NCI-H748 (cell line): Measurements from ENCODE around the gene CACNA2D1.

Experiments used
- DNase-seq: peaks from one replicate; lab custom pipeline; 2025; ENCODE audit not compliant: unreplicated experiment; lab: John Stamatoyannopoulos, UW

The CACNA2D1 gene

DNA sequence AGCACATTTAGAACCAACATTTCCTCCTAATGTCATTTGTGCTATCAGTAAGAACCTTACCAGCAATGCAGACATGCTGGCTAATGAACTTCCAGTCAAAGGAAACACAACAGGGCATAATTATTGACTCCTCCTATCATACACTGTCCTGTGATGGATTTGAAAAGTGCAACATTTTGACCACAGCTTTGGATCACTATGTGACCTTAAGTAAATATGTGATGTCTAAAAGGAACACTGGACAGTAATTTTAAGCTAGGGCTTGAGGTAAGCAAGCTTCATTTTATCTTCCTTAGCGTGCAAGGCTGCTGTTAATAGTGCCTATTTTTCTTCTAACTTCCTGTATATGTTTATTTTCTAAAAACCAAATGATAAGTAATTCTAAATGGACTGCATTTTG is 433.2 kb downstream of the CACNA2D1 start:
- DNase-seq = no peak

DNA sequence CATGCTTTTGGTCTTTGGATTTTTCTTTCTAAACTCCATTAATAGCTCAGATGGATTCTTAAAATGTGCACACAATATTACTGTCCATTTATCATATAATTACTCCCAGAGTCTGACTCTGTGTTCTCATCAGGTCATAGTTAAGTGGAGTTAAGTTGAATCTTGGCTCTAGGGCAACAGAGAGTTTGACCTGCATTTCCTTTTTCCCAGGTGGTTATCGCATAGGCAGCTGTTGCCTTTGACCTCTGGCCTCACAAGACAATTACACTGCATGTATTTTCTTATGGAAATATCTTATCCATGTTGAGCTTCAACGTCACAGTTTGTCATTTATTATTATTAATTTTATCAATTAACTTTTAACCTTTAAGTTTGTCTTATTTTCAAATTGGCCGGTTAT is 436.3 kb downstream of the CACNA2D1 start:
- peak; percentile 5 for DNase-seq

DNA sequence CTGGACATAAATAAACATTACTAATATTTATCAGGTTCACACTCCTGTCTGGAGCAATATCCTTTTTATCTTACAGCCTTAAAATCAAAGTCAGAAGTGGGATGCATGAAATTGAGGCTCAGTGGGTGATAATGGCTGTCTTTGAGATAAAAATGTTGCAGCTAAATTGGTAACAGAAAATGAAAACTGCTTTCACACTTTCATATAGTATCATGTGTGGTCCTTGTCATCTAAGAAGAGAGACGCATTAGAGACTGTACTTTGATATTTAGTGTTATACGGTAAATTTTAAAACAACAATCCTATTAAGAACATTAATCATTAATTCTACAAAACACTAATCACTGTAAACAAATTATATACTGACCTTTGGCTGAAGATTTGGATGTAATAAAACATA is 438.5 kb downstream of the CACNA2D1 start:
- DNase-seq = no peak

DNA sequence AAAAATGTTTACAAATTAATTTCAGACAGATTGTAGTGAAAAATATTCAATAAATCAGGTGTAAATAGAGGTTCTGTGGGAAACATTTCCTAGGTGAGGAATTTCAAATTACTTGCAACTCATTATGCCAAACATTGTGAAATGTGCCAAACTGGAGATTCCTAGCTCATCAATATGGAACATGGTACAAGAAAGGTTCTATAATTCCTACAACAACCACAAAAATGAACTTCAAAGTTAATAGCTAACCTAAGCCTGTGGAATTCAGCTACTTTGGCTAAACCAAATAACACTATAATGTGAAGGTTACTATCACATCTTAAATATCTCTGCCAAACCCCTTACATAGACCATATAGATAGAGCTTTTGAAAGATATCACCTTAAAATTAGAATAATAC is 450.4 kb downstream of the CACNA2D1 start:
- DNase-seq = no peak

DNA sequence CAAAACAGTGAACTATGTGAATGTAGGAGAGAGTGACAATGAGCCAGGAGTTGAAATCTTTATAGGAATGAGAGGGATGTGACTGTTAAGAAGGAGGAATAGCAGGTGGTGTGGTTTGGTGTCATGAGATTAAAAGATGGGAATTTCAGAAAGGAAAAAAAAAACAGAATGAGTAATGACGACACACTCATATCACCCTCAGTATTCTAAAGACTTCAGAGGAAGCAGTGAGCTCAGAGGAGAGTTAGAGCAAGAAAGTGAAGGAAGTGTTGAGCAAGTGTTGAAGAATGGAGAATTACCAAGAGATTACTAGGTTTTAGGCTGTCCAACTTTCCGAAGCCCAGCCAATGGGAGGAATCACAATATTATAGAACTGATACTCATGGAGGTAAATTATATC is 453.2 kb downstream of the CACNA2D1 start:
- no peak for DNase-seq

DNA sequence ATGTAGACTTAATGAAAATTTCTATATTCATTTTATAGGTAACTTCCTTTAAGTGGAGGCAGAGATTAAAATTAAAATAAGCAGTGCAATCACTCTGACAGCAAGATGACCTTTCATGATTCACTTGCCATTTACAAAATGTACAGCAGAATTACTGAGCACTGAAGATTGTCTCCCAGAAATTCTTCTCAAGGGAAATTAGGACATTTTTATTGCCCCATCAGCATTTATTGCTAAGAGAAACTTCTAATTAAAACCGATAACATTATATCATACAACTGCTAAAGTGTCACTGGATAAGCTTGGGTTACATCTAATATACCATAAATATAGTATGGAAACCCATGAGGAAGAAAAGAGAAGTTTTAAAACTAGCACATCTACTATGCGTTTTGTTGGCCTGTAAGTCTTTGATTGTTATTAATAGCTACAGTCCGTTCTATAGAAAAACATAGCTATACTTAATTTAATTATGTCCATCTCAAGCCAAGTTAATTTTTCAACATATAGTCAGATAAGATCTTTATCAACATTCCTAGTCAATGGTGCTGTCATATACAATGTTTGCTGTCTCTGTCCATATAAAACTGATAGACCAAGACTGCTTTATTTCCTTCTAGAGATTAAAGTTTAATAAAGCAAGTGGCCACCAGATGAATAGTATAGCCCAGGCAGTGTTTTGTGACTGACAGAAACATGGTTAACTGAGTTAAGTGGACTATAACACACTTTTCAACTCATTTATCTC is 456.7 kb downstream of the CACNA2D1 start:
- DNase-seq = no peak

DNA sequence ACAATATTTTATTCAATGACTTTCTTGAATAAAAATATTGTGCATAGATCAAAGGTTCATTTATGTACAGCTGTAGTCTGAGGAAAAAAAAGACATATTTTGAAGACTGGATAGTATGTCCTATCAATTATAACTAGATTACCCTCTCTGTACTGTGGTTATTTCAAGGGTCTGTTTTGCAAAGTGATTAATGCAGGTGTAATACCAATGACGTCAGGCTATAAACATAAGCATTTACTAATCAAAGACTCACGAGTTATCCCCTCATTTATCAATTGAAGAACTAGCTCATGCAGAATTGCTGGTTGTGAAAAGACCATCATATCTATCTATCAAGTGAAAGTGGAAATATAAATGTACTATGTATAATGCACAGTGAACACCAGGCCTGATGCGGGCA is 460.2 kb downstream of the CACNA2D1 start:
- no peak for DNase-seq

DNA sequence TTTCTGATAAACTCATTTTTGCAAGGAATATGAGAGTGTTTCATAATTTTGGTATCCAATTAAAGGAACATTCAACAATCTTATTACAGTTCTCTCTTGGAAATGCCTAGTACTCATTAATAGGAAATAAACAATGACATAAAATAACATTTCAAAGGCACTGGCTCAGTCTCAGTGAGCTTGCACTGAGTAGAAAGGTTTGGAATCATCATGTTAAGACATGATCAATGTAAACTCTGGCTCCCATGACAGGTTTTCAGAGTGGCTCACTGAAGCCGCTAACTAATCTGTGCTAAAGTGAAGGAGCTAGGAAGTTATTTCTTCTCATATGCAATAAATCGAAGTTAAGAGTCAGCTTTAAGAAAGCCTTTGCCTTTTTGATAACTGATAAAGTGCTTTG is 470.5 kb downstream of the CACNA2D1 start:
- no peak for DNase-seq

DNA sequence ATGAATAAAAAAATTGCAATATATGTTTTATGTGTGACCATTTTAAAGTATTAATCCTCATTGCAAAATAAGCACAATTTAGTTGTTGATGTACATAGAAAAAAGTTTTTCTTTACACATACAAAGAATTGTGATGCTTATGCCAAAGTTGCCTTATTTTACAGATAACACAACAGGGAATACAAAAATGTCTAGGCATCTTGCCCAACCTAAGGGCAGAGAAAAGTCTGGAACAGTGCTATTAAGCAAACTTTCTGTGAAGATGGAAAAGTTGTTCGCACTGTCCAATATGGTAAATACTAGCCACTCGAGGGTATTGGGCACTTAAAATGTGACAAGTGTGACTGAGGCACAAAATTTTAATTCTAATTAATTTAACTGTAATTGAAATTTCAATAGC is 483.6 kb downstream of the CACNA2D1 start:
- DNase-seq = no peak

DNA sequence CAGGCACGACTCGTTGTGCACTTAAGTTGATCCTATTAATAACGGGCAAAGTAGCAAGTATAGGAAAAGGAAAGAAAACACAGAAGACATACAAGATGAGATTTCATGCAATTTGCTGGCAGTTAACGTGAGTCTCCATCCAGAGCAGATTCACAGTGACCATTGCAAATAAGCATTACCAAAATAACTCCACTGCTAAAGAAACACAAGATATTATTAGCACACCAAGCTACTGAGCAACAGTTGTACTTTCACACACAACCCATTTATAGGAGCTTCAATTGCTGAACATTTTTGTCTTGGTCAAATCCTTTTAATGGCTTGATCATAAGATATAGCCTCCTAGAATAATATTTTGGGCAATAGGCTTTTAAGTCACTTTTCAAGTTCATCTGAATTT is 486.1 kb downstream of the CACNA2D1 start:
- DNase-seq = no peak

DNA sequence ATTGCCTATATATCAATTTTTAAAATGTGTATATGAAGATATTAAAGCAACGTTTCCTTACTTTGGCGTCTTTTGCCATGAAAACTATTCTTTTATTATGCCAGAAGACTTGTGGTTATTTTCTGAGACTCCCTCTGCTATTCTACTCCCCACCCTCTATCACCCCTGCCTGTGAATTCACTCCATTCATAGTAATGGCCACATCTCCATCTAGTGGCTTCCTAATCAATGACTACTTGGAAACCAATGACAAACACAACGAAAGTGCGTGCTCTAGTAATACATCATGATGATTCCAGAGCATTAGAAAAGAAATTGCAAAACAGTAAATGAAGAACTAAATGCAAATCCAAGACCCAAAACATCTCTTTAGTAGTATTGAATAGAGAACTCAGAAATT is 487.1 kb downstream of the CACNA2D1 start:
- peak; percentile 46 for DNase-seq

DNA sequence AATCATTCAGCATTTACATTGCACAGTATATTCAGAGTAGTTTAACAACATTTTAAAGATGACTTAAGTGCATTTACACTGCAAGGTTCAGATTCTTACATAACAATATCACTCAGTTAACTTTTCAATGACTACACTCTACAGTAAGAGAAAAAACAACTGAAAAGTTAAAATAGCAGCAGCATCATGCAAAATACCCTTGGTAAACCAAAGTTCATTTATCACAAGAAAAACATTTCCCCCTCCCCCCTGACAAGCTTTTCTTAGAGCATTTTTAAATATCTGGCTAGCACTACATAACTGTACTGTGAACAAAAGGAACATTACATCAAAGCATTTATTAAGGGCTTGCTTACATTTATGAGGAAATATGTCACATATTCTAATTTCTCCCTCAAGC is 494.3 kb downstream of the CACNA2D1 start:
- no peak for DNase-seq

DNA sequence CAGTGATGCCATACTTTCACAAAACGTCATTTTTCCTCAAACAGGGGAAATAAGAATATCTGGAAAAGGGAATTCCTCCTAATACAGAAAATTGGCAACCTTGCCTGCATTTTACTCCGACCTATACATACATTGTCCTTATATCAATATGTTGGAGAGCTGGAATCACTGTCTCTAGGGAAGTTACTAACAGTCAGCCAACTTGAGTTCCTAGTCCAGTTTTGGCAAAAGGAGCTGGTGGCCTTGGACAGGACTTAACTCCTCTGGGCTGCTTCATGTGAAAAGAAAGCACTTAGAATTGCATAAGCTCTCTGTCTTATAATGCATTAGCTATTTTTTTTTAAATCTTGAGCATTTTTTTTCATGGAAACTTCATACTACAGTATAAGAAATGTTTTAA is 499.5 kb downstream of the CACNA2D1 start:
- DNase-seq = no peak

DNA sequence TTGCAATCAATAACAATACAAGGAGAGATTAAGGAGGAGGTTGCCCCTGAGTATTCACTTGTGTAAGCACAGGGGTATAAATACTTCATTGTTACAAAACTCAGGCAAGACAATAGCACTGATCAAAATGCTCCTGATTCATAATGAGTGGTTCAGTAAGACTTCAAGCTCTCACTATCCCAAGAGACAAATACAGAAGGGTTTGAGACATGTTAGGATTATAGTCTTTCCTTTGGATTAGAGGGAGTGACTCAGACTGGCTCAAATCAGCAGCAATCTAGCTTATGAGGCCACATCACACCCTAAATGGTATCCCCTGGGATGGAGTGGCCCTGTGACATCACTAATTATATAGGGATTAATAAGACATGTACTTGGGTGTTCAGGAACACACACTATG is 506.5 kb downstream of the CACNA2D1 start:
- no peak for DNase-seq

DNA sequence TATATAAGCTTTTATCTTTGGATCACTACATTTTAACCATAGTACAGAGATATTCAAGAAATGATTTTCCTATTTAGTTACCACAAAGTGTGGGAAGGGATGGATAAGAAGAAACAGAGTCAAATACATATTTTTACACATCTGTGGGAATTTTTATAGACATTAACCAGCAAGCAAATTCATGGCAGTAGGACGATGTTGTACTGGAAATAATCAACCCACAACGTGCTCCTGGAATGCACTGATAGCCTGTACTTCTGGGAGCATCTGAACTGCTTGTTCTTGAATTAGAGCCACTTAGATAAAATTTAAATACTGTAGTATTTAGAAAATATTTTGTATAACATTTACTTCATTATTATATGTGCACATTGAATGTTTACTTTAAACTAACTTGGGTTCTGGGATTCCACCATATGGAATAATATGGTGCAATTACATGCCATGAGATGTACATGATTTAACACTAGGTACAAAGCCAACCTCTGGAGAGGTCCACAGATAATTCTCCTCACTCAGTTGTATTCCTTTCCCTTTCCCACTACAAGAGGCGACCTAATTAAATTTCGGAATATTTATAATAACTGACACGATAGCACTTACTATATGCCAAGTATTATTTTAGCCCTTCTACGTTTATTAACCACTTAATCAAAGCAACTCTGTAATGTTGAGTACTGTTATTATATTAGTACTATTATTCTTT is 508.8 kb downstream of the CACNA2D1 start:
- no peak for DNase-seq

DNA sequence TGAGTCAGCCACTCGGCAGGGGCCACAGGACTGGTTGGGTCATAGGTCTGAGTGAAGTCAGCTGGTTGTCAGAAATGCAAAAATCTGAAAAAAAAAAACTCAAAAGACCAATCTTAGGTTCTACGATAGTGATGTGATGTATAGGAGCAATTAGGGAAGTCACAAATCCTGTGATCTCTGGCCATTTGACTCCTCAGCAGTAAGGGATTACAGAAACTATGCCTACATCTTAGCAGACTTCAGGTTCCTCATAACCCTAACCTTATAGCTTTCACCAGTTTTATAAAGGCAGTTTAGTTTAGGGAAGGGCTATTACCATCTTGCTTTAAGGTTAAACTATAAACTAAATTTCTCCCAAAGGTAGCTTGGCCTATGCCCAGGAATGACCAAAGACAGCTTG is 510.6 kb downstream of the CACNA2D1 start:
- no peak for DNase-seq

DNA sequence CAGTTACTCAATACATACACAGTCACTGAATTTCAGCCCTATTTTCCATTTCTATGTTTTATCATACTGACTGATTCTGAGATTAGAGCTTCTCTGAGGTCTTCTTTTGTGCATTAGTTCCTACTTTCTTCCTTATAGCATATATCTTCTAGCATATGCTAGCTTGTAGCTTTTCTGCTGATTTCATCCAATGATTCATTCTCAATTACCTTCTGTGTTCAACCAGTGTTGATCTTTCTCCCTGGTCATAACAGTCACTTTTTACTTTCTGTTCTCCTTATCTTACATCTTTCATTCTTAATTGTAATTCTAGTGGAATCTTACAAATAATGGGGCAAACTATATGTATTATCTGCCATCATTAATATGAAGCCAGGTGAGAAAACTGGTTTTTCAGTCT is 514.2 kb downstream of the CACNA2D1 start:
- no peak for DNase-seq

DNA sequence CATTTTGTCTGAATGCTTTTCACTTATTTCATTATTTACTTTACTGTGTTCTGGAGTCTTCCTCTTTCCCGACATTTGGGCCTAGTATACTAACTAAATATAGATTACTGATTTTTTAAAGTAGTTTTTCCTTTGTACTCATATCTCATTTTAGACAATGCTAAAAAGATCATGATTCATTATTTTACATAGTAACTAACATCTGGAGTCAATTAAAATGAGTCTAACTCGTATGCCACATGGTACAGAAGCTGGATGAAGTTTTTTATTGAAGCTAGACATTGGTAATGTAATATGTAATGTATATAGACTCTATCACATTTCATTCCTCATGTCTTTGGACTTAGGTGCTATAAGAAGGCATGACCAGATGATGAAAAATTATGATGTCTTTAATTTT is 517.4 kb downstream of the CACNA2D1 start:
- no peak for DNase-seq

DNA sequence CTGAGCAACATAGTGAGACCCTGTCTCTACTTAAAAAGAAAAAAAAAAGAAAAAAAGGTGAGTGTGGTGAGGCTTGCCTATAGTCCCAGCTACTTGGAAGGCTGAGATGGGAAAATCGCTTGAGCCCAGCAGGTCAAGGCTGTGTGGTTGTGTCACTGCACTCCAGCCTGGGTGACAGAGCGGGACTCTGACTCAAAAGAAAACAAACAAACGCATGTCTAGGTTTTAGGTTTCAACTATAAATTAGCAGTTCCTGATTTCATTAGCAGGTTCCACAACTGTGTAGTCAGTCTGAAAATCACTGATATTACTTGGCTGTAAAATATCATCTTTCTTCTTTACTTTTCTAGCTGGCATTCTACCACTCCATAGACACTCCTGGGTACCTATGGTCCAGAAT is 518.0 kb downstream of the CACNA2D1 start:
- no peak for DNase-seq

DNA sequence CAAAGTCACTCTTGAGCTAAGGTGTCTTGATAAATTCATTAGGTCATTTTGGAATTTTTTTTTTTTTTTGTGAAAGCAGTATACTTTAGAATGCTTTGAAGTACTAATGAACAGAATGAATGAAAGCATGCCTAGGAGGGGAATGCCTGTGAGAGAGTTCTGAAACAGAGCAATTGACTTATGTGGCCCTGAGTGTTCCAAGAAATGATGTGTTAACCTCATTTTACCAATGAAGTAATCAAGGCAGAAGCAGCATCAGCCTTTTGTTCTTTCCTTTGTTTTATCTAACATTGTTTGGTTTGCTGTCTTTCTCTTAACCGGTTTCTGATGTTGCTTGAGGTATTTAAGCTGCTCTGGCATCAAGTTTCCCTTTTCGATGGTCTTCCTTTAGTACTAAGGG is 519.1 kb downstream of the CACNA2D1 start:
- DNase-seq = no peak

DNA sequence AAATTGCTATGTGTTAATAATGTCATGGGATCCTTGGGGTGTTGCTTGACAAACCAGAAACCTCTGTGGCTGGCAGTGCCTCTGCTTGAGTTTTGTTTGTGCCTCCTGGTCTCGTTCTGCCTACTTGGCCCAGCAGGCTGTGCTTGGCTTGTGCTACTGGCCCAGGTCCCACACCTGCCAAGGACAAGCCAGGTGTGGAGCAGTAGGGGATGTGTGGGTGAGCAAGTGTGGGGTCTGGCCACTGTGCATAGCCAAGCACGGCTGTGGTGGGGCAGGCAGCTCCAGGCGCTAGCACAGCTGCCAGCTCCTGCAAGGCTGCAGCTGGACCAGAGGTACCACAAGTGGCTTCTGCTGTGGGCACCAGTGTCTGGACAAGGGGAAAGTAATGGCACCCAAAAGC is 524.1 kb downstream of the CACNA2D1 start:
- DNase-seq = no peak

DNA sequence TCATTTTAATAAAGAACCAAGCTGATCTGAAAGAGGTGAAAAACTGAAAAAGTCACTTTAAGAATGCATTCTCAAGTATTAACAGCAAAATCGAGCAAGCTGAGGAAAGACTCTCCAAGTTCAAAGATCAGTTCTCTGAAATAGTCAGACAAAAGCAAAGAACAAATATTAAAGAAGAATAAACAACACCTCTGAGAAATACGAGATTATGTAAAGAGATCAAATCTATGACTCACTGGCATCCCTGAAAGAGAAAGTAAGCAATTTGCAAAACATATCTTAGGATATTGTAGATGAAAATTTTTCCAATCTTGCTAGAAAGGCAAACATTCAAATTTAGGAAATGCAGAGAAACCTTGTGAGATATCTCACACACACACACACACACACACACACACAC is 535.4 kb downstream of the CACNA2D1 start:
- DNase-seq = no peak

DNA sequence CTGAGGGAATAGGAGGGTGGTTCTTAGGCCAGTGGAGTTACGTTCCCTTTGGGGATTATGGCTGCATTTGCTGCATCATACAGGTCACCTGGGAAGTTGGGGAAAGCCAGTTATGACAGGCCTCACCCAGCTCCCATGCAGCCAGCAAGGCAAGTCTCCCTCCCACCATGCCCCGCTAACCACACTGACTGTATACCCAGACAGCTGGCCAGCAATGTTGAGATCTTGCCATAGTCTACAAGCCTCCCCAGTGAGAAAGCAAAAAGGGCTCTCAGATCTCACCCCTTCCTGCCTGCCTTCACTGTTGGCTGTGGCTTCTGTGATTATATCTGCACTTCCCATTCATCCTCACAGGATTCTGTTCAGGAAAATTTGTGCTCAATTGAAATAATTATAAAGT is 540.5 kb downstream of the CACNA2D1 start:
- no peak for DNase-seq
